Measurements from ENCODE around the gene CRTC2.
A peak's percentile ranks its signal among the peaks of the same experiment; 100 is the strongest.
"Not testable (repeated sequence)": the region's sequence is repeated elsewhere in the genome, so short reads cannot be mapped to it uniquely, and the experiment has no call there.

Gene CRTC2, protein sequence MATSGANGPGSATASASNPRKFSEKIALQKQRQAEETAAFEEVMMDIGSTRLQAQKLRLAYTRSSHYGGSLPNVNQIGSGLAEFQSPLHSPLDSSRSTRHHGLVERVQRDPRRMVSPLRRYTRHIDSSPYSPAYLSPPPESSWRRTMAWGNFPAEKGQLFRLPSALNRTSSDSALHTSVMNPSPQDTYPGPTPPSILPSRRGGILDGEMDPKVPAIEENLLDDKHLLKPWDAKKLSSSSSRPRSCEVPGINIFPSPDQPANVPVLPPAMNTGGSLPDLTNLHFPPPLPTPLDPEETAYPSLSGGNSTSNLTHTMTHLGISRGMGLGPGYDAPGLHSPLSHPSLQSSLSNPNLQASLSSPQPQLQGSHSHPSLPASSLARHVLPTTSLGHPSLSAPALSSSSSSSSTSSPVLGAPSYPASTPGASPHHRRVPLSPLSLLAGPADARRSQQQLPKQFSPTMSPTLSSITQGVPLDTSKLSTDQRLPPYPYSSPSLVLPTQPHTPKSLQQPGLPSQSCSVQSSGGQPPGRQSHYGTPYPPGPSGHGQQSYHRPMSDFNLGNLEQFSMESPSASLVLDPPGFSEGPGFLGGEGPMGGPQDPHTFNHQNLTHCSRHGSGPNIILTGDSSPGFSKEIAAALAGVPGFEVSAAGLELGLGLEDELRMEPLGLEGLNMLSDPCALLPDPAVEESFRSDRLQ

DNA sequence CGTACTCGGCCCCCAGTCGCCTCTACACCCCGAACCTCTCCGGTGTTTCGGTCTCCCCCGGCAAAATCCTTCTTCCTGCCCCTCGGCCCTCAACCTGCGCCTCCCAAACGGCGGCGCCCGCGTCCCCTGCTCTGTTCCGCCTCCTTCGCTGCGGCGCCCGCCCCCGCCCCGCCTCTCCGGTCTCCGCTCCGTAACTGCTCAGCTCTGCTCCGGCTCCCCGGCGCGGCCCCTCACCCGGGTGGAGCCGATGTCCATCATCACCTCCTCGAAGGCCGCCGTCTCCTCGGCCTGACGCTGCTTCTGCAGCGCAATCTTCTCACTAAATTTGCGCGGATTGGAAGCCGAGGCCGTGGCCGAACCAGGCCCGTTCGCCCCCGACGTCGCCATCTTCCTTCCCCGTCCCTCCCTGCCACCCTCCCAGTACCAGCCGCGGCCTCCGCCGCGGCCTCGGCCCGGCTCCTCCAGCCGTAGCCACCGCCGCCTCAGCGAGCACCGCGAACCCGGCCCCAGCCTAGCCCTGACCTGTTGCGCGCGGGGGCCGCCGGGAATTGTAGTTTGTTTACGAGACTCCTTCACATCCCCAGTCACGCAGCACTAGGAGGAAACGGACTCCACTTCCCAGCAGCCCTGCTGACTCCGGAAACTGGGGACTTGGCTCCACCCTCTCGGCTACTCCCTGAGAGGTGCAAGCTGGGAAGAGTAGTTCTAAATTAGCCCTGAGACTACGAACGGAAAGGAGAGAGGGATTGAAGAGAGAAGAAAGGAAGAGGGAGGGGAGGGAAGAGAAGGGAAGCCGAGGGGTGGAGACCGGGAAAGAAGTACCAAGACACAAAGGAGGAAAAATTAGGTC, at the start of gene CRTC2:
Gene CRTC2, minus strand, starts transcription at position 502 of the 850 bp plus-strand sequence. Its CDS starts 115 bp downstream, at position 387.
- peak; percentile 95 to 97 (median 96) for DNase-seq (ENCODE audit: low read depth in 2 of 3, low spot score in 1 of 3)

DNA sequence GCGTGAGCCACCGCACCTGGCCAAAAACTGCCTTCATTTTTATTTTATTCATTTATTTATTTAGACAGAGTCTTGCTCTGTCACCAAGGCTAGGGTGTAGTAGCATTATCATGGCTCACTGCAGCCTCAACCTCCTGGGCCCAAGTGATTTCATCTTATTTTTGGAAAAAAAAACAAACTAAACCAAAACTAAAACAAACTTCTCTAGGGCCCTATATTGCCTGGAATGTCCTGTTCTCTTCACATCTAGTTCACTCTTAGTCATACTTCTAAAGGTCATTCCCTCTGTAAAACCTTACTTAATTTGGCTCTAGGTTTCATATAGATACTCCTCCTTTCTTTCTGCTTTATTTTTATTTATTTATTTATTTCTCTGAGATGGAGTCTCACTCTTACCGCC, 47.7 kb upstream of the CRTC2 start:
- no peak for DNase-seq (ENCODE audit: low read depth in 2 of 3, low spot score in 1 of 3)

DNA sequence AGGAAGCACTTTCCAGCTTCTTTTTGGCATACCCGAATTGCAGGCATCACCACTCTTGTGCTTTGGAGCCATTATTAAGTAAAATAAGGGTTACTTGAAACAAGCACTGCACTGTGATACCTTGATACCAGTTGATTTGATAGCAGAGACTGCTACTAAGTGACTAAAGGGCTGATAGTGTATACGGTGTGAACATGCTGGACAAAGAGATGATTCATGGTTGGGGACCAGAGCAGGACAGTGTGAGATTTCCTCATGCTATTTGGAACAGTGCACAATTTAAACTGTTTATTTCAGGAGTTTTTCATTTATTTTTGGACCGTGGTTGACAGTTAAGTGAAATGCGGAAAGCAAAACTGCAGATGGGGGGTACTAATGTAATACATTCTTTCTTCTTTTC, 42.0 kb upstream of the CRTC2 start:
- DNase-seq (ENCODE audit: low read depth in 2 of 3, low spot score in 1 of 3): no peak

DNA sequence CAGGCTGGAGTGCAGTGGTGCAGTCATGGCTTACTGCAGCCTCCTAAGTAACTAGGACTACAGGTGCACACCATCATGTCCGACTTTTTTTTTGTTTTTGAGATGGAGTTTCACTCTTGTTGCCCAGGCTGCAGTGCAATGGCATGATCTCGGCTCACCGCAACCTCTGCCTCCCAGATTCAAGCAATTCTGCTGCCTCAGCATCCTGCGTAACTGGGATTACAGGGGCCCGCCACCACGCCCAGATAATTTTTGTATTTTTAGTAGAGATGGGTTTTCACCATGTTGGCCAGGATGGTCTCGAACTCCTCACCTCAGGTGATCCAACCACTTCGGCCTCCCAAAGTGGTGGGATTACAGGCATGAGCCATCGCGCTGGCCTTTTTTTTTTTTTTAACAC, 38.5 kb upstream of the CRTC2 start:
- not testable (repeated sequence) for DNase-seq (ENCODE audit: low read depth in 2 of 3, low spot score in 1 of 3)

DNA sequence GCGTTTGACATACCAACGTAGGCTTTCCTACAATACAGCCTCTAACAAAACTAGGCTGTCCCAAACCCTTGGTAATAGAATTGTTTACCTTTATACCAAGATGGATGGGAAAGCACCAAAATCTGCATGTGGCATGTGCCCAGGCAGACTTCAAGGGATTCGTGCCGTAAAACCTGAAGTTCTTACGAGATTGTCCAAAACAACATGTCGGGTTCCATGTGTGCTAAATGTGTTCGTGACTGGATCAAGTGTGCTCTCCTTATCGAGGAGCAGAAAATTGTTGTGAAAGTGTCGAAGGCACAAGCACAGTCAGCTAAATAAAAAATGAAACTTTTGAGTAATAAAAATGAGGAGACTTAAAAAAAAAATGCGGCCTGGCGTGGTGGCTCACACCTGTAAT, 37.2 kb upstream of the CRTC2 start:
- DNase-seq (ENCODE audit: low read depth in 2 of 3, low spot score in 1 of 3): no peak

DNA sequence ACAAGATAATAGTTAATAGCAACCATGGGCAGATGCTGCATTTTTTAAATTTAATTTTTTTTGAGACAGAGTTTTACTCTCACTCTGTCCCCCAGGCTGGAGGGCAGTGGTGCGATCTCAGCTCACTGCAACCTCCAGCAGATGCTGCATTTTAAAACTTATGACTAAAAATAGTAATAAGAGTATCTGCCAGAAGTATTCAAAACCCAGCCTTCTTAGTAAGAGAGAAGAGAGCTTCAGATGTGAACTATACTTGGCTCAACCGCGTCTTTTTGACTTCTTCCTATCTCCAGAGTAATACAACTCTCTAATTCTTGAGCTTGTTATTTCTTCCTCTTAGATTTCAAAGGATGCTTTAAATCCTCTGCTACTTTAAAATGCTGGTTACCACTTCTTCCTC, 36.8 kb upstream of the CRTC2 start:
- no peak for DNase-seq (ENCODE audit: low read depth in 2 of 3, low spot score in 1 of 3)

DNA sequence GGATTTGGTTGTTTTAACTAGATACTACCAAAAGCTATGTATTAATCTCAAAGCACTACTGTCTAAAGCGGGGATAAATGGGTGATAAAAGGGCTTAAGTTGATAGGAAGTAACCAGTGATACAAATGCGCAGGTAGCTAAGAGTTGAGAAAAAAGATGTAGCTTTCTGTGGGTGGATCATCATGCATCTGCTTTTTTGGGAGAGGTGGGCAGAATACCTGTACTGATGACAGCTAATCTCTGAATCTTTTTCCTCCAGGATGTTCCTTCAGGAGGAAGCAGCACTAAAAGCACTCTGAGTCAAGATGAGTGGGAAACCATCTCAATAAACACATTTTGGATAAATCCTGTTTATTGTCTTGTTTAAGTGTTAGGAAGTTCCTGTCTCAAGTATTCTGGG, 33.4 kb upstream of the CRTC2 start:
- no peak for DNase-seq (ENCODE audit: low read depth in 2 of 3, low spot score in 1 of 3)

DNA sequence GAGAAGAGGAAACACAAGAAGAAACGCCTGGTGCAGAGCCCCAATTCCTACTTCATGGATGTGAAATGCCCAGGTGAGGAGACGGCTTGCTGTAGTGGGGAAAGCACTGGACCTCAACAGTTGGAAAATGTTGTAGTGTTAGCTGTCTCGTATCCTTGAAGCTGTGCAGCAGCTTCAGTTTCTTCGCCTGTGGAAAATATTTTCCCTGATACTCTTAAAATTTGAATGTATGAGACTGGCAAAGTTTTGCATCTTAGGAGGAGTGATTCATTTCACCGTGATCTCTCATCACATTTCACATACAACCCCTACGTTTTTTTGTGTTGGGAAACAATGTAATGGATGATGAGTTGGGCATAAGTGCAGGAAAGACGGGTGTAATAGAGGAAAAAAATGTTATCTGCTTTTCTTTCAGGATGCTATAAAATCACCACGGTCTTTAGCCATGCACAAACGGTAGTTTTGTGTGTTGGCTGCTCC, 32.8 kb upstream of the CRTC2 start:
- DNase-seq (ENCODE audit: low read depth in 2 of 3, low spot score in 1 of 3): no peak

DNA sequence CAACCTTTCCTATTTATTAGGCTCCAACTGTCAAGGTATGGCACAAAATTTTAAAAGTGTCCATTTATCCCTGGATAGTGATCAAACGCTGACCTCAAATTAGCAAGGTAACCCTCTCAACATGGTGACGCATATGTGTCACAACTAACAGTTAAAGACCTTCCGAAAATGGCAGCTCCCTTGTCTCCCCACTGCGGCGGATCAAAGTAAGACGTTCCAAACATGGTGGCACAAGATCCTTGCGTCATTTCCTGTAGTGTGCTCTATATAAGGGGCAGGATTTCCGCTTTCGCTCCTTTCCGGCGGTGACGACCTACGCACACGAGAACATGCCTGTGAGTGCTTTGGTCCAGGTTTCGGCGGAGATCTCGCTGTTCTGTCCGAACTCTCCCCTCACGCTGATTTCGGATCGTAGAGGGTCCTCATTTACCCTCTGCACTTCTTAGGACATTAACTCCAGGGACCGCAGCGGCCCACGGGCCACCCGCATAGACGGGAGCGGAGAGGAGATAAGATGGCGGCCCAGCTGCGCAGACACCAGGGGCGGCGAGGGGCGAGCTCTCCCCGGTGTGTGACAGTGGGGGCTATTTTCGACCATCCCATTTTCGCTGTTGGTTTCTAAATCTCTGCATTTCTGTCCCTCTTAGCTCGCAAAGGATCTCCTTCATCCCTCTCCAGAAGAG, 32.2 kb upstream of the CRTC2 start, which contains the start of gene RPS27:
Gene RPS27, plus strand, starts transcription at position 295 of the 683 bp plus-strand sequence. Its CDS starts 35 bp downstream, at position 330.
- peak; percentile 75 to 86 (median 78) for DNase-seq (ENCODE audit: low read depth in 2 of 3, low spot score in 1 of 3)

DNA sequence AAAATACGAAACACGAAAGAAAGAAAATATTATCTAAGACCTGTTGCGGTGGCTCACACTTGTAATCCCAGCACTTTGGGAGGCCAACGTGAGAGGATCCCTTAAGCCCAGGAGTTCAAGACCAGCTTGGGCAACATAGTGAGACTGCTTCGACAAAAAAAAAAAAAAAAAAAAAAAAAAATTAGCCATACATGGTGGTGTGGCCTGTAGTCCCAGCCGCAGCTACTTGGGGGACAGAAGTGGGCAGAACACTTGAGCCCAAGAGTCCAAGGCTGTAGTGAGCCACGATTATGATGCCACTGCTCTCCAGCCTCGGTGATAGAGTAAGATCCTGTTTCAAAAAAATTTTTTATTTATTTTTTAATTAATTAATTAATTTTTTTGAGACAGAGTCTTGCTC, 29.2 kb upstream of the CRTC2 start:
- no peak for DNase-seq (ENCODE audit: low read depth in 2 of 3, low spot score in 1 of 3)

DNA sequence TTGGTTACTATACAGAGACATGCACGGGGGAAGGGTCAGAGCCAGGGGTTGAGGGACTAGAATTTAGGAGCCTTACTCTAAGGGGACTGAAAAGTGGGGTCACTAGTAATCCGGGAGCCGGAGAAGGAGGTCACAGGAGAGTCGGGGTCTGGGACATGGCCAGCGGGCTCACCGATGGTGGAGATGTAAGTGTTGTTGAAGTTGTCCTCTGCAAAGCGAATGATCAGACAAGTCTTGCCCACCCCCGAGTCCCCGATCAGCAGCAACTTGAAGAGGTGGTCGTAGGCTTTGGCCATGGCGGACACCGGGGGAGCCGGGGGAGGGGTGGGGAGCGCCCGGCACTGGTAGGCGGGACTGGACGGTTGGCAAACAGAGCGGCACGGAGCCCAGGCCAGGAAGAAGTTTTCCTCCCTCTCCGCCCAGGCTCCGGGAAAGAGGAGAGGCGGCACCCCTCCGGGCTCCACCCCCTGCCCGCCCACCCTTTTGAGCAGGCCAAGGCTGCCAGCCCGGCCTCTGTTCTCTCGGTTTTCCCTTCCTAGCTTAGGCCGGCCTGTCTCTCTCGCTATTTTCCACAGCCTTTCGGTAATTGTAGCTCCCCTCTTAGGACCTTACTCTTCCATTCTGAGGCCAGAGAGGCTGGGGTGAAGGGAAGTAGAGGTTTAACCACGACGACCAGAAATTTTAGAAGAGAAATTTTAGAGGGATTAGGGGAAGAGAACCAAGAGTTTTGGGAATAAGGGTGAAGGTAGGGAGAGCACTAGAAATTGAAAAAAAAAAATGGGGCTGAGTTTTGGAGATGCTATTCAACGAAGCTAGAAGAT, 27.7 kb upstream of the CRTC2 start, which contains the start of gene RAB13:
Gene RAB13, minus strand, starts transcription at position 399 of the 821 bp plus-strand sequence. Its CDS starts 103 bp downstream, at position 296.
- no peak for DNase-seq (ENCODE audit: low read depth in 2 of 3, low spot score in 1 of 3)

DNA sequence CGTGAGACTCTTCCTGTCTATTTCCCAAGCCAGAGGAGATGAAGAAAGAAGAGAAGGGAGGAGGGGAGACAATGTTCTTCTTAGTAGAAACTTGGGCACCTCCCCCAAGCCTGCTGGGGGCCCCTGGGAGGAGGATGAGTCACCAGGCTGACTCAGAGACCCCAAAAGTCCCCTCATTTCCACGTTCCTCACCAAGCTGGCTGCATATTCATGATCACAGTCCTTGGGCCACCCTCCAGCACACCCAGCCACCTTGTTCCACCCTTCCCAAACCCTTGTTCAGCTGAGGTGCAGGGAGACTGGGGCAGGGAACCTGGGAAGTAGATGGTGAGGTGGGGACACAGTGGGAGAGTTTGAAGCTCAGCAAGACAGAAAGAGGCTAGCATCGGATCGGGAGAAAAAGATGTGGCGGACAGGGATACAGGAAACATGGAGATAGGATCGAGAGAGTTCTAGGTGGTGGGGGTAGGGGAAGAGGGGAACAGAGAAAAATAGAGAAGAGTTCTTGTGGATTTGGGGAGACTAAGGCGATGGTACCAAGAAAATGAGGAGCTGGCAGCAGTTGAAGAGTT, 27.0 kb upstream of the CRTC2 start:
- no peak for DNase-seq (ENCODE audit: low read depth in 2 of 3, low spot score in 1 of 3)

DNA sequence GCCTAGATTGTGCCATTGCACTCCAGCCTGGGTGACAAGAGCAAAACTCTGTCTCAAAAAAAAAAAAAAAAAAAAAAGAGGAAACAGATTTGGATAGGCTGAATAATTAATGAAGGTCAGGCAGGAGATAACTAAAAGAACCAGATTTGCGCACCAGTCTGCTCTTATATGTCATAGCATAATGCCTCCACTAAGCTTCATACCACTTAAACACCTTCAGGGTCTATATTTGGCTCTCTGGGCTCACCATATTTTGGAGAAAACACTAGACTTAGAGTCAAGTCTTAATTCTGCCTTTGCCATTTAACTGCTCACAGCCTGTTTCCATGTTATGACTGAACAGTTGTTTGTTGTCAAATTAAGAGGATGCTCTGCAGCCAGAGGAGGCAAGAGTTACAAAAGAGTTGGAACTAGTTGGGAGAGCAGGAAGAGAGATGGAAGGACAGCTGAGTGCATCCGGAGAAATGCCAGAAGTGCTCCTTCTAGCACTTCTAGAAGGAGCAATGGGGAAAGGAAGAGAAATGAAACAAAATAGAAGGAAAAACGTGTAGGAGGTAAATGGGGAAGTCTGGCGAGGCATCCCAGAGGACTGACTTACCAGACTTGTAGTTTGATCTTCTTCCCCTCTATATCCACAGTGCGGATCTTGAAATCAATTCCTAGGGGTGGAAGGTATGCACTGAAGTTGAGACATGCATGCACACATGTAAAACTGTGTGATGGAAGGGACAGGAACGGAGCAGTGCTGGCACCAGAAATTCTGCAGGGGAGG, 25.9 kb upstream of the CRTC2 start:
- no peak for DNase-seq (ENCODE audit: low read depth in 2 of 3, low spot score in 1 of 3)

DNA sequence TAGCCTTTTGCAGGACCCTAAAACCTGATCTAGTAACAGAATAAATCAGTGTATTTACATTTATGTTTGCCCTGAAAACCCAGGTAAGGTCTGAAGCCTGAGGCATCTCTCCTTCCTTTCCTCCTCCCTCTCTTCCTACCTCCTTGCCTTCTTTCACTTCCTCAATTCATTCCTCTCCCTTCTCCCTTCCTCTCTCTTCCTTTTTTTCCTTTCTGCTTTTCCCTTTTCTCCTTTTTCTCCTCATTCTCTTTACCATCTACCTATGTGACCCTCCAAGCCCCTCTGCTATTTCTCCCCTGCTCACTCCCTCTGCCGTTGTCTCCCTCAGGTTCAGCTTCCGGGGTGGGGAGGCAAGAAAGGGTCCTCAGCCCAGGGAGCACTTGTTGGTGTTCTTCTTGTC, 23.3 kb upstream of the CRTC2 start:
- not testable (repeated sequence) for DNase-seq (ENCODE audit: low read depth in 2 of 3, low spot score in 1 of 3)

DNA sequence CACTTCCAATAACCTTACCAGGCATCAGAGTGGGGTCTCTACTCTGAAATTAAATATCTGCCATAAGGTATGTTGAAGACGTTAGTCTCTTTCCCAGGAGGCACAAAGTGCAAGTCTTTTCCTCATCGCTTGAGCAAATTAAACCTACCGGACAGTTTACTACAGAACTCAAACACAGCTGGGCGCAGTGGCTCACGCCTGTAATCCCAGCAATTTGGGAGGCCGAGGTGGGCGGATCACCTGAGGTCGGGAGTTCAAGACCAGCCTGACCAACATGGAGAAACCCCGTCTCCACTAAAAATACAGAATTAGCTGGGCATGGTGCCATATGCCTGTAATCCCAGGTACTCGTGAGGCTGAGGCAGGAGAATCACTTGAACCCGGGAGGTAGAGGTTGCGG, 20.7 kb upstream of the CRTC2 start:
- not testable (repeated sequence) for DNase-seq (ENCODE audit: low read depth in 2 of 3, low spot score in 1 of 3)

DNA sequence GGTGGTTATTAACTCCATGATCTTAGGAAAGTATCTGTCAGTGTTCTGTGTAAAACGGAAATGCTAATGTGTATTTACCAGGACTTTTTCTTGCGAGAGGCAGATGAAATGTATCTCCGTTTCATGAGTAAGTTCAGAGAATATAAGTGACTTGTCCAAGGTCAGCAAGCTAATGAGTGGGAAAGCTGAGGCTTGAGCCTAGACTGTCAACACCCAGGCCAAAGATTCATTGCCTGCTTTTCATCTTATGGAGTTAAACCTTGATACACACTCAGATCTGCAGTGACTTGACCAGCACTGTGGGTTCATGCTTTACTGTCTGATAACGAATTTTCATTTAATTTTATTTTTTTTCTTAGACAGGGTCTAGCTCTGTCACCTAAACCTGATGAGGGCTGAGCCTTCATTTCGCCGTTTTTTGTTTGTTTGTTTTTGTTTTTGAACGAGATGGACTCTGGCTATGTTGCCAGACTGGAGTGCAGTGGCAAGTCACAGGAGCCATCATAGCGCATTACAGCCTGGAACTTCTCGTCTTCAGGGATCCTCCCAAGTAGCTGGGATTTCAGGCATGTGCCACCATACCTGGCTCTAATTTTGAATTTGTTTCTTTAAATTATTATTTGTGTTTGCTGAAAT, 20.0 kb upstream of the CRTC2 start:
- no peak for DNase-seq (ENCODE audit: low read depth in 2 of 3, low spot score in 1 of 3)

DNA sequence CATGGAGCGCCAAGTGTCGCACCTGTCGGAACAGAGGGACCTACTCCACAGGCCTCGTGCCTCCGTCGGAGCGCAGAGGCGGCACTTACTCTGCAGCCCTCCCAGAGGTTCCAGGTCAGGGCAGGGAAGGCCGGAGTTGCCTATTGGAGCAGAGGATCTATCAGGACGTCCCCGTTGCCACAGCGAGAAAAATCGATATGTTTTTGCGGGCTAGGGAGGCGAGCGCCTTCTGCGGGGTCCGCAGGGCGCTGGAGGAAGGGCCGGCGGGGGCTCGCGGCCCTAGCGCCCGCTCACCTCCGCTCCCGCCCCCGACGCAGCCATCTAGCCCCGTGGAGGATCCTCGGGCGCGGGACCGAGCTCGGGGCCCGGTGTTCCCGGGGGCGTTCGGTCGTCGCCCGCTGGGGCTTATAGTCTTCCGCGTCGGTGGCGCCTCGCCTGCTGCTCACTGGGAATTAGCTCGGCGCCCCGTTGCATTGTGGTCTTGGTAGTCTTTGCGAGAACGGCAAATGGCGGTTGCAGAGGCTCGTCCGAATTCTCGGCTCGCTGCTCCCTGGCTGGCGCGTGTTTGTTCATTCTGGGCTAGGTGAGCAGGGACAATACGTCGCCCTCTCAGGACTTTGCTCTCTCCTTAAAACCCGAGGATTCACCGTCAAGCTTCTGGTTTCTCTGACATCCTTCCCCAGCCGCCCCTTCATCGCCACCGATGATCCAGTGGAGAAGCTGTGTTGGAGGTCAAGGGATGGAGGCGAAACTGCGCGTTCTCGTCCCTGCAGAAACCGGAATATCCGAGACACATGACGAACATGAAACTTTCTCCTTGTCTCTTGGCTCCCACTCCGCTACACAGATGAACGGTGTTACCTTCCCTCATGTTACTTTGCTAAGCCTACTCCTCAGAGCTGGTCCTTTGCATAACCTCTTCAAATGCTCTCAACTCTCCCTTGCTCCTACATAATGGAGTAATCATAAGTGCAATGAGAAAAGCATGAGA, 19.1 kb upstream of the CRTC2 start, which contains the start of gene JTB:
Gene JTB, minus strand, starts transcription at position 425 of the 991 bp plus-strand sequence. Its CDS starts 422 bp downstream, at position 3.
- peak; percentile 72 to 83 (median 78) for DNase-seq (ENCODE audit: low read depth in 2 of 3, low spot score in 1 of 3)

All from stimulated activated CD4-positive, alpha-beta T cell treated with anti-CD3 and anti-CD28 coated beads, Interleukin-12 subunit alpha, Interleukin-12 subunit beta, amount 100 ng/mL, for 48 hours (primary cell).